Calu3 (cell line): ENCODE results near the gene CMYA5. TPM values are rescaled to one million over a fixed set of nuclear protein-coding genes. Genes with fewer than 3 reads are reported as not detected.

Experiments
- BruUV-seq: library from RNA; stranded (reverse); fragments of 400-500 nt; replicated peaks from 2 replicates; lab custom pipeline; 2021; lab: Mats Ljungman, UMichigan
- CTCF ChIA-PET: fragments of 300-600 bp; sonication (Branson Sonifier 250); formaldehyde crosslinking; loops from one replicate; lab custom pipeline; 2022; ENCODE audit warnings: antibody characterized with exemption; lab: Charles Lee
- DNase-seq: peaks from one replicate; pipeline ENCODE4 v3.0.0; 2022
- H3K27ac Mint-ChIP-seq: one replicate; pipeline ENCODE4 v1.8.0; 2022; ENCODE audit warnings: mixed read lengths; ENCODE audit not compliant: unreplicated experiment
- H3K27me3 Mint-ChIP-seq: one replicate; pipeline ENCODE4 v1.8.0; 2022; ENCODE audit warnings: mixed read lengths; ENCODE audit not compliant: unreplicated experiment
- H3K36me3 Mint-ChIP-seq: one replicate; pipeline ENCODE4 v1.8.0; 2022; ENCODE audit warnings: mild to moderate bottlenecking, moderate library complexity, mixed read lengths; ENCODE audit not compliant: insufficient read depth, unreplicated experiment
- H3K4me1 Mint-ChIP-seq: one replicate; pipeline ENCODE4 v1.8.0; 2022; ENCODE audit warnings: mild to moderate bottlenecking, low read depth, mixed read lengths; ENCODE audit not compliant: unreplicated experiment
- H3K4me3 Mint-ChIP-seq: one replicate; pipeline ENCODE4 v1.8.0; 2022; ENCODE audit warnings: mild to moderate bottlenecking, low read depth, moderate library complexity, mixed read lengths; ENCODE audit not compliant: unreplicated experiment
- H3K9me3 Mint-ChIP-seq: one replicate; pipeline ENCODE4 v1.8.0; 2022; ENCODE audit warnings: low read depth, mixed read lengths; ENCODE audit not compliant: unreplicated experiment
- intact Hi-C: fragments of 100-400 bp; cut with micrococcal nuclease; formaldehyde crosslinking; loops from one replicate; pipeline ENCODE4 v1.10.0; 2022; ENCODE audit not compliant: unreplicated experiment
- total RNA-seq: library from RNA; stranded (reverse); gene quantifications from 2 replicates; pipeline ENCODE4 v1.2.3, GENCODE V29; 2022
- TF ChIP-seq, protein P1 (sequence below): fragments of 200-600 bp; IDR thresholded peaks from one replicate; pipeline ENCODE4 v1.8.0; 2022; ENCODE audit warnings: antibody characterized with exemption; ENCODE audit not compliant: unreplicated experiment

The CMYA5 gene
- total RNA-seq, 1 experiment from 2014 or later = 3.3 TPM

DNA sequence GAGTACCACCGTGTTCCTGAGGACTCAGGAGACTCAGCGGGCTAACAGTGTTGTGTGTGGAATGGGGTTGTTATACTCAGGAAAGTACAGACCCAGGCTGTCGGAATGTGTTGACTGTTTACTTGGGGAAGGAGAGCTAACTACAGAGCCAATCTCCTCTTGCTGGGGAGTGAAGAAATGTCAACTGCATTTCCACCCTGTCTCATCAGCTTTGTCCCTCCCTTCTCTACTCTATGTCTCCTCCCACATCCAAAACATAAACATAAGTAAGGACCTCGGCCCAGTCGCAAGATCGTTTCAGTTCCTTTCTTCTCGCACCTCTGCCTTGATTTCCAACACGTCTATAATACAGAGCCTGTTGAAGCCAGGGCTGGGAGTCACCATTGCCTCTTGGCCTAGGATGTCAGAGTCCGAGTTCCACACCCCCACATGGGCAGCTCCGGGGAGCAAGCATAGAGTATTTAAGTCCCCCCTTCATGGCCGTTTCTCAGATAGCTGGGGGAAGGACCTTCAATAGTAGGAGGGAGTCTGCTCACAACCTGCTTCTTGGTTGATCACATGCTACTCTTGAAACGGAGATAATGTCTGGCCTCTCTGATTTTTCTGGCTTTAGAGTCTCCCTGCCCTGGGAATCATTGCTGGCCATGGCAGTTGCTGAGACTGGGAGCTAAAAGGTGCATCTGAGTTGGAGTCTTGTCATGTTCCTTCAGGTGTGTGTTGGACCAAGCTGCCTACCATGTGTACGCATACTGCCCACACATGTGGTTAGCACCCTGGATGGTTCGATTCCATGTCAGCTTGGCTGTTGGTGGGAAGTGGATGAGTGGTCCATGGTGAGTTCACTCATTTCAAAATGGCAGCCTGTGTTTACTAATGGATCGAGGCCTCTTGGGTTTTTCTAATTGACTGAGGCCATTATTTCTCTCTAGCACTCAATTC is 154.1 kb downstream of the CMYA5 start:
- H3K27ac Mint-ChIP-seq = no peak overlapping the region
- BruUV-seq = no TSS peak
- no peaks in the 10 kb centered on the region for H3K9me3 Mint-ChIP-seq
- CTCF ChIA-PET = no interaction called here
- TF ChIP-seq, protein P1, sequence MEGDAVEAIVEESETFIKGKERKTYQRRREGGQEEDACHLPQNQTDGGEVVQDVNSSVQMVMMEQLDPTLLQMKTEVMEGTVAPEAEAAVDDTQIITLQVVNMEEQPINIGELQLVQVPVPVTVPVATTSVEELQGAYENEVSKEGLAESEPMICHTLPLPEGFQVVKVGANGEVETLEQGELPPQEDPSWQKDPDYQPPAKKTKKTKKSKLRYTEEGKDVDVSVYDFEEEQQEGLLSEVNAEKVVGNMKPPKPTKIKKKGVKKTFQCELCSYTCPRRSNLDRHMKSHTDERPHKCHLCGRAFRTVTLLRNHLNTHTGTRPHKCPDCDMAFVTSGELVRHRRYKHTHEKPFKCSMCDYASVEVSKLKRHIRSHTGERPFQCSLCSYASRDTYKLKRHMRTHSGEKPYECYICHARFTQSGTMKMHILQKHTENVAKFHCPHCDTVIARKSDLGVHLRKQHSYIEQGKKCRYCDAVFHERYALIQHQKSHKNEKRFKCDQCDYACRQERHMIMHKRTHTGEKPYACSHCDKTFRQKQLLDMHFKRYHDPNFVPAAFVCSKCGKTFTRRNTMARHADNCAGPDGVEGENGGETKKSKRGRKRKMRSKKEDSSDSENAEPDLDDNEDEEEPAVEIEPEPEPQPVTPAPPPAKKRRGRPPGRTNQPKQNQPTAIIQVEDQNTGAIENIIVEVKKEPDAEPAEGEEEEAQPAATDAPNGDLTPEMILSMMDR = no peak
- peaks cover 52% of the 10 kb centered on the region for H3K27me3 Mint-ChIP-seq
- intact Hi-C loops = no loop called here
- no peaks in the 10 kb centered on the region for H3K36me3 Mint-ChIP-seq
- no peaks in the 10 kb centered on the region for H3K4me1 Mint-ChIP-seq
- no peak for DNase-seq
- no peak overlapping the region for H3K4me3 Mint-ChIP-seq

DNA sequence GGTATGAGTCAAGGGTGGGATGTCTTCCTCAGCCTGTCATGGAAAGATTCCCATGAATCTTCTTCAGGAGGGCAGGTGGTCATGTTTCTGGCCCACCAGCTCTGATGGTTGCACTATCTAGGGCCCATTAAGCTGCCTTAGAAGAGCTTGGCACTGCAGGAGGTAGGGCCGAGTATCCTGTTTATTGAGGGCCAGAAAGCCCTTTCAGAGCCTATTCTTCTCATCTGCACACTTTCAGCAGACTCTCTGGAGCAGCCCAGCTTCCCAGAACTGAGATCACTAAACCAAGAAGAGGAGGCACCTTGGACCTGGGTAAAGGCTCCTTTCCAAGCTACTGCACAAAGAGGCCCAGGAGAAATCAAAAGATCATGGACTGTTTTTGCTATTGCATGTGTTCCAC is 154.9 kb downstream of the CMYA5 start:
- no peaks in the 10 kb centered on the region for H3K4me1 Mint-ChIP-seq
- H3K36me3 Mint-ChIP-seq = no peaks in the 10 kb centered on the region
- TF ChIP-seq, protein P1 = no peak
- H3K27me3 Mint-ChIP-seq = peaks cover 46% of the 10 kb centered on the region
- no peak overlapping the region for H3K27ac Mint-ChIP-seq
- no peaks in the 10 kb centered on the region for H3K9me3 Mint-ChIP-seq
- DNase-seq = no peak
- no TSS peak for BruUV-seq
- intact Hi-C loops = no loop called here
- H3K4me3 Mint-ChIP-seq = no peak overlapping the region
- CTCF ChIA-PET = interaction anchor here (0.6 kb wide), 1 partner anchor 22 kb away, joined by 3 read pairs; no protein-coding TSS in a partner anchor

DNA sequence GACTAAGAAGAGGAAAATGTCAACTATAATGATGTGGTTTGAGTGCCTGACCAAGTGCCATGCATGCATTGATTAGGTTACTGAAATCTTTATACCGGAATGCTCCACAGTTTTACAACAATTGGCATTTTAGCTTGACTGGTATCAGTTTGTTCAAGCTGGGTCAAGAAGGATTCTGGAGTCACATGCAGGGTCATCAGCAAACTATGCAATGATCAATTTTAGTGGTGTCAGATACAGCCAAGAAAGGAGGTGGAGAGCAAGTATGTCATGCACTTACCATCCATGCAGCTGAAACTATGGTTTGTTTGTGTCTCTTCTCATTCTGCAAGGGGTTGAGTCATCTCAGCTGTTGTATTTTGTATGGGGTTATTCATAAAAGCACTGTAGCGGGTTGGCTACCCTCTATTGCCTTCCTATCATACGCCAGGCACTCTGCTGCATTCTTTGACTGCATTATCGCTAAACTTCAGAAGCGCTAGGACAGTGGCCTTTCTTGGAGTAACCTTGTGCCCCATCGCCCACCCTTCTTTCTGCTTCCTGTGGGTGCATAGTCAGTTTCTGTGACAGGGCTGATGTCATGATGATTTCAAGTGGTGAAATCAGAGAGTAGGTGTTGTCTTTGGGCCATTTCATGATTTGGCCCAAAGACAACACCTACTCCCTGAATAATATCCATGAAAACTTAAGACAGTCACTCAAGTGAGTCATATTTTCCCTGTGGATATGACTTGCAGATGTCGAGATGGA is 156.0 kb downstream of the CMYA5 start:
- Mint-ChIP-seq H3K27ac (no peak overlapping the region), H3K4me3 (no peak overlapping the region), H3K9me3 (no peaks in the 10 kb centered on the region), H3K27me3 (peaks cover 35% of the 10 kb centered on the region), H3K4me1 (no peaks in the 10 kb centered on the region), H3K36me3 (no peaks in the 10 kb centered on the region)
- intact Hi-C loops = no loop called here
- no peak for DNase-seq
- no TSS peak for BruUV-seq
- TF ChIP-seq, protein P1 = no peak
- CTCF ChIA-PET = interaction anchor here (0.6 to 0.7 kb wide), 2 partner anchors 23 to 51 kb away, joined by 3 to 4 read pairs; no protein-coding TSS in a partner anchor

DNA sequence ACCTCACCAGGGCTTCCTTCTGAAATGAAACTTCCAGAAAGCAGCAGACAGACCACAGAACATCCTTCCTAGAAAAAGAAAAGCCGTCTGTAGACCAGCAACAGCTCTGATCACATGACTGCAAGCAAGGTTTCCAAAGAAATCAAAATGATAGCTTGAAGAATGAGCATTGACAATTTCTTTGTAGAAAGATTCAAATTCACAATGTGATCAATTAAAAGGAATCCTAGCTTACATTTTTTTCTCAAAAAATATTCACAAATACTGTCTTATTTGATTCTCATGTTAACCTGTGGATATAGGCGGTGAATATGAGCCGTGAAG is 156.5 kb downstream of the CMYA5 start:
- H3K27me3 Mint-ChIP-seq = peaks cover 30% of the 10 kb centered on the region
- H3K9me3 Mint-ChIP-seq = no peaks in the 10 kb centered on the region
- BruUV-seq = no TSS peak
- no peak for DNase-seq
- H3K4me1 Mint-ChIP-seq = no peaks in the 10 kb centered on the region
- TF ChIP-seq, protein P1 = no peak
- no peaks in the 10 kb centered on the region for H3K36me3 Mint-ChIP-seq
- intact Hi-C loops = no loop called here
- H3K4me3 Mint-ChIP-seq = no peak overlapping the region
- no peak overlapping the region for H3K27ac Mint-ChIP-seq
- CTCF ChIA-PET = interaction anchor here (0.7 kb wide), 1 partner anchor 52 kb away, joined by 4 read pairs; no protein-coding TSS in a partner anchor
